Kidney epithelial cell (primary cell): ENCODE measurements around the gene POLR3B. TPM values are rescaled to one million over a fixed set of nuclear protein-coding genes. Genes with fewer than 3 reads are reported as not detected.

Experiments used
- DNase-seq: peaks from one replicate; pipeline ENCODE4 v3.0.0-alpha.2; 2010; ENCODE audit warnings: low read depth
- H3K27me3 ChIP-seq: 2 replicates; pipeline ENCODE4 v1.6.0; 2011; ENCODE audit warnings: low read length; ENCODE audit not compliant: control insufficient read depth, insufficient read depth
- H3K36me3 ChIP-seq: 2 replicates; pipeline ENCODE4 v1.5.1; 2011; ENCODE audit warnings: low read length; ENCODE audit not compliant: control insufficient read depth, insufficient read depth
- H3K4me3 ChIP-seq: 2 replicates; pipeline ENCODE4 v1.5.1; 2011; ENCODE audit warnings: low read depth, mild to moderate bottlenecking, control low read depth, low read length
- total RNA-seq: library from RNA; depleted of rRNA; stranded (reverse); fragments of >200 nt; gene quantifications from 2 replicates; pipeline ENCODE4 v1.2.3, GENCODE V29; 2015
- TF ChIP-seq, protein P1 (sequence below): IDR thresholded peaks from 2 replicates; pipeline ENCODE4 v1.5.1; 2011; ENCODE audit warnings: mild to moderate bottlenecking, moderate library complexity, low read length, control low read depth, inconsistent platforms; ENCODE audit not compliant: insufficient read depth, poor library complexity, severe bottlenecking

POLR3B gene
- total RNA-seq, 1 donor from 2014 or later: 9.3 TPM

DNA sequence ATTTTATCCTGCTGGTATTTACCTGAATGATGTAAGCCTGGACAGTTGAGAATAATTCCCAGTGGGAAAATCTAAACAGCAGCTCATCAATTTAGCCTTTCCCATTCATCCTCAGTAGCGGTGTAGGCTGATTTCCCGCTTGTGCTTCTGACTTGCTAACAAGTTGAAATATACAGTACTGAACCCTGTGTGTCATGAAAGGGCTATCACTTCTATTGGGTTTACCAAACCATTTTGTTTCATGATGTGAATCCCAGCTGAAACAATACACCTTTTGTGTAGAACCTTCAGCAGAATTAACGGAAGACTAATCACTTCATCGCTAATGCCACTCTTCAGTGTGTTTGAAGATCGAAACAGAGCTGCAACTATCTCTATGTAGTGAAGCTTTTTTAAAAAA lies 88.4 kb downstream of the POLR3B start:
- no peaks in the 10 kb centered on the region for H3K36me3 ChIP-seq
- TF ChIP-seq, protein P1, sequence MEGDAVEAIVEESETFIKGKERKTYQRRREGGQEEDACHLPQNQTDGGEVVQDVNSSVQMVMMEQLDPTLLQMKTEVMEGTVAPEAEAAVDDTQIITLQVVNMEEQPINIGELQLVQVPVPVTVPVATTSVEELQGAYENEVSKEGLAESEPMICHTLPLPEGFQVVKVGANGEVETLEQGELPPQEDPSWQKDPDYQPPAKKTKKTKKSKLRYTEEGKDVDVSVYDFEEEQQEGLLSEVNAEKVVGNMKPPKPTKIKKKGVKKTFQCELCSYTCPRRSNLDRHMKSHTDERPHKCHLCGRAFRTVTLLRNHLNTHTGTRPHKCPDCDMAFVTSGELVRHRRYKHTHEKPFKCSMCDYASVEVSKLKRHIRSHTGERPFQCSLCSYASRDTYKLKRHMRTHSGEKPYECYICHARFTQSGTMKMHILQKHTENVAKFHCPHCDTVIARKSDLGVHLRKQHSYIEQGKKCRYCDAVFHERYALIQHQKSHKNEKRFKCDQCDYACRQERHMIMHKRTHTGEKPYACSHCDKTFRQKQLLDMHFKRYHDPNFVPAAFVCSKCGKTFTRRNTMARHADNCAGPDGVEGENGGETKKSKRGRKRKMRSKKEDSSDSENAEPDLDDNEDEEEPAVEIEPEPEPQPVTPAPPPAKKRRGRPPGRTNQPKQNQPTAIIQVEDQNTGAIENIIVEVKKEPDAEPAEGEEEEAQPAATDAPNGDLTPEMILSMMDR: no peak
- DNase-seq: no peak
- no peaks in the 10 kb centered on the region for H3K27me3 ChIP-seq
- no peak overlapping the region for H3K4me3 ChIP-seq

DNA sequence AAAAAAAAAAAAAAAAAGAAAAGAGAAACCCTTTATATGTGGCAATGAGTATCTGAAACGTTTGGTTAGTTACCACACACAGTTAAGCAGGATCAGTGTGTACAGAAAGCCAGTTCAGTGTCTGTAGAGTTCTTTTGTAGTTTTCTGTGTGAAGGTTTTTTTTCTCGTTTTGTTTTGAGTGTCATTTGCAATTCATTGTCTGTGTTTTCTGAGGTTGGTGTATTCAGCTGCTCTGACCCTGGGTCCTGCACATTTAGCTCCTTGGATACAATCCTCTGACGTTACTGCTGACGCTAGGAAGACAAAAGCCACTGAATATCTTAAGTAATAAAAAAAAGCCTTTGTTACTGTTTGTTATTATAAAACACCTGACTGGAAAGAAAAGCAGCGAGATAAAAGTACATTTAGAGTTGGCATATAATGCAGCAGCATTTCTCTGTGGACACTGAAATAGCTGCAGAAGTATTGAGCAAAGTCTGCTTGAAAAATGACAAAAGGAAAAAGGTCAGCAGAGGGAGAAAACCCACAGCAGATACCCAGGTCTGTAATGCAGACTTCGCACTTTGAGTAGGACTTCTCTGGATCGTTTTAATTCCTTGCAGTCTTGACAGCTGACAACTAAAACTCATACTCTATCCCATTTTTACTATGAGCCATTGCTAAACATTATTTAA lies 89.0 kb downstream of the POLR3B start:
- no peaks in the 10 kb centered on the region for H3K36me3 ChIP-seq
- no peaks in the 10 kb centered on the region for H3K27me3 ChIP-seq
- H3K4me3 ChIP-seq: no peak overlapping the region
- DNase-seq: no peak
- TF ChIP-seq, protein P1: no peak

DNA sequence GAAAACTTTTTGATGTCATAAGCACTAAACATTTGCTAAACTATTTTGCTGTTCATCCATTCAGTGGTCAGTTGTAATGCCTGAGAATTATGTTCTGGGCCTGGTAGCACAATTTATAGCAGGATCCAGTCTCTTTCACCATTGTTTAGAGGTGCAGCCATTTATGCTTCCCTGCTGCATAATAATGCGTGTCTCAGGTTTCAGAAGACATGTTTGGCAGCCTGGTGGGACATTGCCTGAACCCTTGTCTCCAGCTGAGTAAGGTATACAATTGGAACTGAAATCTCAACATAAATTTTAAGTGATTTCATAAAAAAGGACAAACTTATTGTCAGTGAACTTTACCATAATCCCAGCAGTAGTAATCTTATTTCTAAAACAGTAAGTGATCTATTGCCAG lies 94.8 kb downstream of the POLR3B start:
- no peaks in the 10 kb centered on the region for H3K27me3 ChIP-seq
- TF ChIP-seq, protein P1: no peak
- no peak for DNase-seq
- H3K4me3 ChIP-seq: no peak overlapping the region
- H3K36me3 ChIP-seq: no peaks in the 10 kb centered on the region

DNA sequence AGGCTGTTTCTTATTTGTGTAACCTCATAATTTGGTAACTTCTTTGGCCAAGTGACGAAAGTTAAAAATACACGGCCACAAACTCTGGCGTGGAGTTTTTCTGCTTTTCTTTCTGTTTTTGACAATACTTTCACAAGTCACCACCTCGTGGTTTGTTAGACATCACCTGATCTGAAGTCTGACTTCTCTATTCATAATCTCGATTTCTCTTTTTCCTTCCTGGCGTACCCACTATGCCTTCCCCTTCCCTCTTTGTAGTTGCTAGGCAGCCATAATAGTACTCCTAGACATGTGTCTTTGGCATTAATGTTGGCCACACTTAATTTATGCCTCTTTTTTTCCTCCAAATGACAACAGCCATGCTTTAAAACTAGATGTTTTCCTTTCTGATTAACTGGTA lies 97.6 kb downstream of the POLR3B start:
- Histone ChIP-seq H3K36me3 (no peaks in the 10 kb centered on the region), H3K4me3 (no peak overlapping the region), H3K27me3 (no peaks in the 10 kb centered on the region)
- no peak for DNase-seq
- TF ChIP-seq, protein P1: no peak

DNA sequence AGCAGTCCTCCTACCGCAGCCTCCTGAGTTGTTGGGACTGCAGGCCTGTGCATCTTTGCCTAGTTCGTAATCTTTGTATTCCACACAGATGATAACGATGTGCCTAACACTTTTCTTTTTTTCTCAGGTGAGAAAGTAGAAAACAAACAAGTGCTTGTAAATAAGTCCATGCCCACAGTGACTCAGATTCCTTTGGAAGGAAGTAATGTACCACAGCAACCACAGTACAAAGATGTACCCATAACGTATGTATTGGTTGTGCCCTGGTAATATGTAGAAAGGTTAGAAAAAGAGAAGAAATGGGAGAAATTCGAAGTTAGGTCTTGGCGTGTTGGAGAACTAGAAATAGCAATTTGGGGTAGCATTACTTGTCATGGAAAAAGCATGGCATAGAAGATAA lies 101.6 kb downstream of the POLR3B start:
- H3K27me3 ChIP-seq: no peaks in the 10 kb centered on the region
- TF ChIP-seq, protein P1: no peak
- DNase-seq: no peak
- H3K4me3 ChIP-seq: no peak overlapping the region
- H3K36me3 ChIP-seq: no peaks in the 10 kb centered on the region

DNA sequence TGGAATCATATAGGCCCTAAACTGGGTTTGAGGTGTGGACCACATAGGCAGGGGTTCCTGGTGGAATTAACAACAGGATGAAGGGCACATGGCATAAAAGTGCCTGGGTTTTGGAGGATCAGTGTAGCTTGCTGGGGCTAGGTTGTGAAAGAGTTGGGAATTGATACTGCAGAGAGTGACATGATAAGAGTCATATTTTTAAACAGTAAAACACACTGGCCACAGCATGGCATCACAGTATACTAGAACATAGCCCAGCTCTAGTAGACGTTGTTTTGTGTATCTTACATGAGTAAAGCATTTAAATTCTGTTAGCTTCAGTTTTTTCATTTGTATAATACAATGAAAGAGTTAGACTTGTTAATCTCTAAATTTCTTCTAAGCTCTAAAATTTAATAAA lies 102.0 kb downstream of the POLR3B start:
- TF ChIP-seq, protein P1: no peak

More for the DNA sequence above, 102.0 kb downstream of the POLR3B start:
- no peaks in the 10 kb centered on the region for H3K27me3 ChIP-seq
- H3K36me3 ChIP-seq: no peaks in the 10 kb centered on the region
- no peak overlapping the region for H3K4me3 ChIP-seq
- DNase-seq: no peak
